Measurements from ENCODE around the gene HOXA2.

The HOXA2 gene

DNA sequence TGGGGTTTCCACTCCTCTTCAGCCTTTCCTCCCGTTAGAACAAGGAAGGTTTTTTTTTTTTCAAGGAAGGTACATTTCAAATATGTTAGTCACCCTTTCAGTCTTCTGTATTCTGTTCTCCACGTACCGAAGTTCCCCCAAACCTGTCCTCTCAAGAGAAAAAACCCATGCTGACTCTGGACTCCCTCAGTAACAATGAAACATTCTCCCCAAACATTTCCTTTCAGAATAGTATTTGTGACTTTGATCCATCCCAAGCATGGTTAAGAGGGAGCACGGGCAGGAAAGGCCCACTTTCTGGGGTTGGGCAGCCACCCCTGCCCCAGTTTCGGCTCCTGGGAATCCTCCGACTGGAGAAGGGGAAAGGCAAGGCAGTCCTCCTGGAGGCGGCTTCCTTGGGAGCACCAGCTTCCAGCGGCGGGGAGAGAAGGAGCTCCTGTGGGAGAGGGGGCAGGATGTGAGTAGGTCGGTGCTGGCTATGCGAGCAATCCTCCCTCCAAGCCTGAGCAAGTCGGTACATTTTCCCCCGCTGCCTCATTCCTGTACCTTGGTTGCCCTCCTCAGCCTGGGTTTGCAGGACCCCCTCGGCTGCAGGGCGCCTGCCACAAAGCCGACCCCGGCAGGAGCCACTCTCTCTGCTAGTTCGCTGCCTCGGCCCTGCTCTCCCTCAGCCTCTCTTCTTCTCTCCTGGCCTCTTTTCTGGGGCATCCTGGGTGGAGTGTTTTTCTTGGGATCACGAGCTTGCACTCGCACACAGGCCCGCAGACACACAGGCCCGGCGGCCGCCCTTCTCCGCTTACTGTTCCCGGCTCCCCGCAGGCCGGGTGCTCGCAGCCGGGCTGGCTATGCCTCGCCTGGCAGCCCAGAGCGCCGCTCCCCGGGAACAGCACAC is 4.6 kb downstream of the HOXA2 start:
- DNase-seq, result peak in 1 of 2 donors; percentile 23

DNA sequence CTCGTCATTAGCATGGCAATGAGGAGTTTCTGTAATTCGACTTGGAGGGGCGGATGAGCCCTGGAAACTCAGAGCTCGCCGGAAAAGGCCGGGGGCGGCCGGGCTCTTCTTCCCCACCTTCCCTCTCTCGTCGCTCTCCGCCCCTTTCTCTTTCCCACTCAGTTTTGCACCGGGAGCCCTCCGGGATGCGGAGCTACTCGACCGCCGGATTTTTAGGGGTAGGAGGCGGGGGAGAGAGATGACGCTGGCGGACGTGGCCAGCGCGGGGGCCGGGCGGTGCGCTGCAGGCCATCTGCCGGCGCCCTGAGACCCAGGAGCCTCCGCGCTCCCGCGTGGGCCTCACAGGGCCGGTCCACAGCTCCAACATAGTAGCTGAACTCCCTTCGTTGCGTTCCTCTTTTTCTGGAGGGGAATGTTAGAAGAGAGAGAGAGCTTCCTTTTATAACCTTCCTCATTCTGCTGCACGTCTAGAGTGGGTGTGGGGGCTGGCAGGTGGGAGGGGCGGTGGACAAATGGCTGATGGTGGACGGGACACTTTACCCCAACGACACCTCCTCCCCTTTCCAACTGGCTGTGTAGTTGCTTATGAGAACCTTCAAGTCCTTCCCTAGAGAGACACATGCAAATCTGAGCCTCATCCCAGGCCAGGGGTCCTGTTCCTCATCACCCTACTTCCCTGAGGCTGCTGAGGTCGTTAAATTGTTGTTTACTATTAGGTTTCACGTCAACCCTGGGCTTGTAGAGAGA is 5.5 kb downstream of the HOXA2 start:
- peak; percentile 89 to 93 for DNase-seq

DNA sequence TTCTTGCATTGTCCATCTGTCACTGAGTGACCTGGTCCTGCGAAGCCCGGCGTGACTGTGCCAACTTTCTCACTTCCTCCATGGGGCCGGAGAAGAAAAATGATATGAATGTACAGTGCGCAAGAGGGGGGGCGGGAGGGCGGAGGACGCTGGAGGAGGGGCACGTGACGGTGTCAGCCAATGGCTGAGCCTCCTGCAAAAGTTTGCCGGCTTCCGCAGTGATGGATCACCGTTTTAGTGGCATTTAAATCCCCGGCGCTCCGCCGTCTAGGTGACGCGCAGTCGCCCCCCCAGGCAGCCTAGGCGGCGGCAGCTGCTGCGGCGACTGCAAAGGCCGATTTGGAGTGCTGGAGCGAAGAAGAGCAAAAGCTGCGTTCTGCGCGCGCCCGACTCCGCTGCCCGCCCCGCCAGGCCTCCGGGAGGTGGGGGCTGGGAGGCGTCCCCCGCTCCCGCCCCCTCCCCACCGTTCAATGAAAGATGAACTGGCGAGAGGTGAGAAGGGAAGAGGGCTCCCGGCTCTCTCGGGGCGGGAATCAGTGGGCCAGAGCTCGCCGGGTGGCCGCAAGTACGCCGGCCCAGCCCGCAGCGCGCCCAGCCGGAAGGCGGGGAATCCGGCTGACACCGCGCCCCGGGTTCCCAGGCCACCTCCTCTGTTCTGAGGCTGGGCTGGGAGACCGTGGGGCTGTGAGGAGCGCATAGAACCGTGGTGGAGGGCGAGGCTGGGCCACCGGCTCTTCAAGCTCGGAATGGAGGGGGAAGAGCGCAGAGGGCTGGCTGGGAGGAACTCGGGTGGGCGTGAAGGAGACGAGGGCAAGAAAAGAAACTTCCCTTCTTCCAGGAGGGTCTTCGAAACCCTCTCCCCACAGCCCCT is 6.4 kb downstream of the HOXA2 start, which contains the start of gene HOXA1:
HOXA1 (minus strand) TSS at position 104 of the 871 bp plus-strand sequence; CDS start at position 16, 88 bp downstream.
- peak; percentile 88 to 93 for DNase-seq

DNA sequence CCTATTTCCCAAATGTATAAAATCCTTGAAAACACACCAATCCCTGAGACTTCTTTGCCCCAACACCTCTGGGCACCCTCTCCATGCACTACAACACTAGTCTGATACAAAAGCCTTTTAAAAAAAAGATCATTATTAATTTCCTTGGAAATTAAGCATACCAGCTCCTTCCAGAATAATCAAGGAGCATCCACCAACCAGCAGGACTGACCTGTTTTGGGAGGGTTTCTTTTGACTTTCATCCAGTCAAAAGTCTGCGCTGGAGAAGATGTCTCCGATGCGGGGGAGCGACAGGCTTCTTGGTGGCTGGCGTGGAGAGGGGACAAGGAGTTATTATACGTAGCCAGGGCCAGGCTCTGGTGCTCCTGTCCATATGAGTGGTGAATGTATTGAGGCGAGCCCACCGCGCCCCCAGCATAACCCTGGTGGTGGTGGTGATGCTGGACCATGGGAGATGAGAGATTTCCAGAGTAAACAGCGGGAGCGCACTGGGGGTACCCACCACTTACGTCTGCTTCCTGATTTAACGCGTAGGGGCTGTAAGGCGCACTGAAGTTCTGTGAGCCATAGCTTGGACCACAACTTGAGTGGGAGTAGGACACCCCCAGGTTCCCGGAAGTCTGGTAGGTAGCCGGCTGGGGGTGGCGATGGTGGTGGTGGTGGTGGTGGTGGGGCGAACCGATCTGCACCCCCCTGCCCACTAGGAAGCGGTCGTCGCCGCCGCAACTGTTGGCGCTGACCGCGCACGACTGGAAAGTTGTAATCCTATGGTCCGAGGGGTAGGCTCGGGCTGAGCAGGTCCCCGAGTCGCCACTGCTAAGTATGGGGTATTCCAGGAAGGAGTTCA is 7.2 kb downstream of the HOXA2 start:
- peak in 1 of 2 donors; percentile 17 for DNase-seq

DNA sequence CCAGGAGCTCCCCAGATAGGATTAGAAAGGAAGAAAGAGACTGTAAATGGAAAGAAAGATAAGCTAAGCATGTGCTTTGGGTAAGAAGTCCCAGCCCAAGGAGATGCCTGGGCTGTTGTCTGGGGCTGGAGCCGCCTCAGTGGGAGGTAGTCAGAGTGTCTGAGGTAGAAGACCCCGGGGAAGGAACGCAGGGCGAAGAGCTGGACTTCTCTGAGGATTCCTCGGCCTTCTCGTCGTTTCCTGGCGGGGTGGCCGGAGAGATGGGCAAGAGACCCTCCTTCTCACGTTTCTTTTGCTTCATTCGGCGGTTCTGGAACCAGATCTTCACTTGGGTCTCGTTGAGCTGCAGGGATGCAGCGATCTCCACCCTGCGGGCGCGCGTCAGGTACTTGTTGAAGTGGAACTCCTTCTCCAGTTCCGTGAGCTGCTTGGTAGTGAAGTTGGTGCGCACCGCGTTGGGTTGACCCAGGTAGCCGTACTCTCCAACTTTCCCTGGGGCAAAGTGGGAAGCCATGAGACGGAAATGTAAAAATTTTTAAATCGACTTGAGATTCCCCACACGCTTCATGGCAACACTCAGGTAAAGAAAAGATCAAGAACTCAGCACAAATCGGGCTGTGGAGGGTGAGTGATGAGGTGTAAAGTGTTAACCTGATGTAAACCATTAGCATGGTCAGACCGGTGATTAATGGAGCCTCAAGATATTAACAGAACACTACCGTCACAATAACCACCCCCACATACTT is 8.0 kb downstream of the HOXA2 start:
- DNase-seq, result no peak

DNA sequence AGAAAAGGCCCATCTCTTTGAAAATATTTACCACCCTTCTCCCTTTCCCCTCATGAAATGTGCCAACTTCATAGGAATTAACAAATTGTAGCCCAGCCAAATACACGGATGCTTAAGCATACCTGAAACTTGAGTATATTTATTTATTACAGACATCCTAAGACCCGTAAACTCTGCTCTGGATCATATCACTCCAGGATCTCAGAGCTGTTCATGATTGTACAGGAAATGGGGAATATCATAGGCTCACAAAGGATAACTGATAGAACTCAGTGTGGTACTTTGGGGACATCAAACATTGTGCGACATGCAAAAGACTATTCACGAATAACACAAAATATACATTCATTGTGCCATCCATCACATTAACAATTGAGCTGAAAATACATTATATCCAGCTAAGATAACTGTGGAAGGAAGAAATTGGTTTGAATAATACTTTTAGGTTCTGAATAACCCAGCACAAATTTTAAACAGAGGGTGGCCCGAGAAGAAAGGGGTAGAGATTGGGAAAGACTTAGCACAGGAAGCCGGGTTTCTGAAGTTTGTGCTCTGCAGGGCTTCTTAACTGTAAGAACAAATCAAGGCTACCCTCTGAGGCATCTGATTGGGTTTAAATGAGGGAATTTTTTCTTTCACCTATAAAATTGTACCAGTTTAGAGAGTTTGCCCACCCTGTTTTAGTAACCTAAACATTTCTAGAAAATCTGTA is 9.1 kb downstream of the HOXA2 start:
- DNase-seq, result no peak

DNA sequence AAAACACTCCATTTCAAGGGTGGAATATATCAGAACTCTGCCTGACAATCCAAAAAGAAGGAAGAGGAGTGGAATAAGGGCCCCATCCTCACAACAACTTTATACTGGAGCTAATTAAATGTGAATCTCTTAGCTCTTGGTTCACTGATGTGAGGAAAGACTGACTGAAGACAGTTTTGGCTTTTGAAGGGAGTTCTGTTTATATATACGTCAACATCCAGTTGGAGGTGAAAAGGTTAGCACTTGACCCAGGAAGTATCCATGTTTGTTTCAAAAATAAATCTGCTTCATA is 9.7 kb downstream of the HOXA2 start:
- no peak for DNase-seq

DNA sequence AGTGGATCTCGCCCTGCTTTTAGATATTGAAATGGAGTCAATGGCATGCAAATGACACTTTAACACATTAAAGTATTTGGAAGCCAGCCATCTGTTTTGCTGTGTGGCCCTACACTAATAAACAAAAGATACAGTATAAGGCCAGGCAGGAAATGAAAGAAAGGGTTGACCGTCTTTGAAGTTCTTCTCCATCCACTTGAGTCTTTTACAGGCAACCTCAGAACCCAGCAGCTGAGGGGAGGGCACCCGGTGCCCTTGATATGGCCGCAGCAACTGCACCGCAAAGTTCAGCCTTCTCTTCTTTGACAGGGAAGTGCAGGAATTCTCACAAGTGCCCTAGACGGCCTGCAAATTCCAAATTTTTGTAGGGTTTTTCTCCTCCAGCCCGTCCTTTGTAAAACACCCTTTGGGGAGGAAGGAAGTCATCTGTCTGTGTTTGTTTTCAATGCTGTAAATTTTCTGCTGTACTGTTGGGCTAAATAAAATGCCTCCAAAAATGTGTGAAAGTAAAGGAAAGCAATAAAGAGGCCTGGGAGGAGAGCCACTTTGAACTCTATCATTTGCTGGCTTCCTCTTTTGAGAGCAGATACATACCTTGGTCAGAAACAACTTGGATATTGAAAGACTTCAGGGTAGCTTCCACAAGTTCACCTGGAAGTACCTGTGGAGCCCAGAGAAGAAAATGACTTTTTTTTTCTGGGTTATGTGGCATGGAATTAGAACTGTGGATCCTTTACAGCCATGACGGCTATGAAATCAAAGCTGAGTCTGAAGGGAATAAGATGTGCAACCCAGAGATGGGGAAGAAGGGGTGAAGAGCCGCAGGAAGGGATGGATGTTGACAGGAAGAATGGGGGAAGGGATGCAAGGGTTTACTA is 10.3 kb downstream of the HOXA2 start:
- no peak for DNase-seq

DNA sequence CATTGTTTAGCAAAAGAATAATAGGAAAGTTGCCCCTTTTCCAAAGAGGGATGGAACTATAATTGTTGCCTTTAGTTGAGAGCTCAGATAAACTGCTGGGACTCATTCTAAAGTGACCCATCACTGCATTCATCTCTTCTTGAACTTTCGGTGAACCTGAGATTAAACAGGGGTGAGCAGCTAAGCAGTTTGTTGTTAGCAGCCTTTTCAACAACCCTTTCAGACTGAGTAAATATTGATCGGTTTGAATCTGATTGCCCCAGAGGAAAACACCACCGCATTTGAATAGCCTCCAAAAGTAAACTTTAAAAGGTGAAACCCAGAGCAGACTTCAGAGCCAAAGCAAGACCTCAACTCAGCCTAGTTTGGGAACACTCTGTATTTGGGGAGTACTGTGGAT is 11.4 kb downstream of the HOXA2 start:
- DNase-seq, result no peak

DNA sequence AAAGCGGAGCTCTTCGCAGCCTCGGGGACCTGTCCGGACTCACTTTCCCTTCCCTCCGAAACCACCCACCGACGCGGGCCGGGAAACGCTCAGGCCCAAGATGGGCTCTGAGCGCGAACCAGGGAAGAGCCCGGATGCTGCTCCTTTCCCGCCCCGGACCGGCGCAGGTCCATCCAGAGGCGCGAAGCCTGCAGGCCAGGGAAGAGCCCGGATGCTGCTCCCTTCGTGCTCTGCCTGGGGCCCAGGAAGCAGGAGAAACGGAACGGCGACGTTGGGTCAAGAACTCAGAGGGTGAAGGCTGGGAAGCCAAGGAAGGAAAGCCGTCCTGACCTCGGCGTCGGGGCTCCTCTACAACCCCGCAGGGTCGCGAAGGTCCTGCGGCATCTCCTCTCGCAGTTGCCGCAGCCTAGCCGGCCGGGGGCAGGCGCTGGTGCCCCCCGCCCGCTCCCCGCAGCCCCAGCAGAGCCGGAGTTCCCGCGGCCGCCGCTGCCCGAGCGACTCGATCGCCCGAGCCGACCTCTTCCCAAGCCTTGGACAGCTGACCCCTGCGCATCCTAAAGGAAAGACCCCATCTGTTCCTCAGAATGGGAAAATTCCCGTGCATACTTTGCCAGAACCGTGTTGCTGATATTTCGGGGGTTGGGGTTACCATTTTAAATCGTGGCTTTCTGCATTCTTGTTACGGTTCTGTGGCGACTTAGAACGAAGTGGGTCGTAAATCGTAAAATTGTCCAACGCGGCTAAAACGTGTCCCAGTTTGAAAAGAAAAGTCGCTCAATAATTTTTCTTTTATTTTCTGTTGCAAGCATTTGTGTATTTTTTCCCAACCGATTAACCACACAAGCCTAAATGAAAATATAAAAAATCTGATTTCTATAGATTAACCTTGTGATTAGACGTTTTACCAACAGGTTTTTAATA is 14.2 kb downstream of the HOXA2 start:
- DNase-seq, result no peak

DNA sequence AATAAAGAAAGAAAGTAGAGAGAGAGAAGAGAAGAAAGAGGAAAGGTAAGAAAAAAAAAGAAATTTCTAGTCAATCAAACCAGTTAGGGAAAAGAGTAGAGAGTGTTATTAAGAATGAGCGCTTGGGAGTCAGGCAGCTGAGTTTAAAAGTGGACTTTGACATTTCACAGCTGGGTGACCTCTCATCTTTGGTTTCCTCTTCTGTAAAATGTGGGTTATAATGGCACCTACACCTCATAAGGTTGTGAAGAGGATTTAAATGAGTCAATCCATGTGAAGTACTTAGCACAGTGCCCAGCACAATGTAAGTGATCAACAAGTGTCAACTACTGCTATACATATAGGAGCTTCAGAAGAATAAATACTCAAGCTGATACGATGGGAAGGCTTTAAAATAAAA is 18.8 kb downstream of the HOXA2 start:
- no peak for DNase-seq

DNA sequence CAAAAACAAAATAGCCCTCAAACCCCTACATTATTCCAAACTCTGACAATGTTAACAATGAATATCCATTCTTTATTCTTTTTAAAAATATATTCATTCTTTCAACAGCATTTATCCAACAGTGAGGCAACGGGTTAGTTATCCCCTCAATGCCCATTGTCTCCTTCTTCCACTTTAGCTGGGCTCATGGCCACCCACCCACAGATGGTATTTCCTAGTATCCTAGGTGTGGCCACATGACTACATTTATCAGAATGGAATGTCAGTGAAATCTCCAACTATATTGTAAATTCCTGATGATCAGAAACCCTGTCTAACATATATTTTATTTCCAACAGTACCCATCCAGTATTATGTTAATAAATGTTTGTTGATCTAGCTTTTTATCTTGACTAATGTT is 20.3 kb downstream of the HOXA2 start:
- DNase-seq, result no peak

DNA sequence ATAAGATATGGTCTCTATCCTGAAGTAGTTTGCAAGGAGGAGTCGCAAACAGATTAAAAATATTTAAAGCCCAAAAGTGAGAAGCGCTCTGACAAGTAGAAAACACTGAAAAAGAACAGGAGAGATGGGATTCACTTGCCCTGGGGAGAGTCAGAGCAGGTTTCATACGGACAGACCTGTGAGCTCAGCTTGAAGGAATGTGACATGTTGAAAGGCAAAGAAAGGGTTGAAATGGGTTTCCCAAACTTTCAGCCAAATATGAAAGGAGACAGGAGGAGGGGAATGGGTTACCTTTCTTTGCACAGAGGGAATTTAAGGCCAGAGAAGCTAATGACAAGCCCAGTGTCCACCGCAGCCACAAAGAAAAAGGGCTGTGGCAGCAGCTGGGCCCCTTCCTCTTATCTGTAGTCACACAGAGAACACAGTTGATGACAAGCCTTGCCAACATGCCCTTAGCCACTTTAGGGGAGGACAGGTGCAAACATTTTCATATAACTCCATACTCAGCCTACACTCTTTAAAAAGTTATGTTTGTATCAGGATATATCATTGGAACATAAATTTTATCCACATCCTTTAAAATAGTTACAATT is 21.5 kb downstream of the HOXA2 start:
- DNase-seq, result no peak

DNA sequence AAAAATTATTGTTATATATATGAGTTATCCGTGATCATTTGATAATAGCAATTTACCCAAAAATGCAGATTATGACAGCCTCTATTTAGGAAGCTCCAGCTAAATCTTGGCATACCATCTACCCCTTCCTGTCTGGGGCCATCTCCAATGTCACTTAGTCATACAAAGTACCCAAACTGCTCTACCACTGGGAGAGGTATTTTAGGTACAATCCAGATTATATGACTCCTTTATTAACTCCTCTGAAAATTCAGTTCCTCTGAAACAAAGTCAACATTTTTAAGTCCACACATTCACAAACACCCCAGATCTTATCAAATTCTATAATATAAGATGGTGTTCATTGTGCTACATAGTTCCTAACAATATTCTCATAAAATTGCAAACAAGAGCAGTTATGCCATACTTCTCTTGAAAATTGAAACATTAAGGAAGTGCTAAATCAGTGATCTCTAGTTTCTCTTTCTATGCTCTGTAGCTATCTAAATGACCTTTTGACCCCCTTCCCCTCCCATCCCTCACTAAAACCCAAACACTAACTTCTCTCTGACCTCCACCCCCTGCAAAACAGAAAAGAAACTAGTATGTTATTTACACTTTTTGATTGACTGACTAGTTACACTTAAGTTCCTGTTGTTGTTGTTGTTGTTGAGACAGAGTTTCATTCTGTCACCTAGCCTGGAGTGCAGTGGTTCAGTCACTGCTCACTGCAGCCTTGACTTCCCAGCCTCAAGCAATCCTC is 23.1 kb downstream of the HOXA2 start:
- peak; percentile 27 to 55 for DNase-seq

DNA sequence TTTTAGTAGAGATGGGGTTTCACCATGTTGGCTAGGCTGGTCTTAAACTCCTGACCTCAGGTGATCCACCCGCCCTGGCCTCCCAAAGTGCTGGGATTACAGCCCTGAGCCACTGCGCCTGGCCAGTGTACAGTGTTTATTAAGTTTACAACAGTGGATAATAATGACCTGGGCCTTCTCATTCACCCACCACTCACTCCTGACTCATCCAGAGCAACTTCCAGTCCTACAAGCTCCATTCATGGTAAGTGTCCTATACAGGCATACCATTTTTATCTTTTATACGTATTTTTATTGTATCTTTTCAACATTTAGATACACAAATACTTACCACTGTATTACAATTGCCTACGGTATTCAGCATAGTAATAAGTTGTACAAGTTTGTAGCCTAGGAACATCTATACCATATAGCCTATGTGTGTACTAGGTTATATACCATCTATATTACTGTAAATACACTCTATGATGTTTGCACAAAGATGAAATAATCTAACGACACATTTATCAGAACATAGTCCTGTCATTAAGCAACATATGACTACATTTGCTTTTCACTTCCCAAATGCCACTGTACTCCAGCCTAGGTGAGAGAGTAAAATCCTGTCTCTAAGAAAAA is 23.8 kb downstream of the HOXA2 start:
- no peak for DNase-seq

DNA sequence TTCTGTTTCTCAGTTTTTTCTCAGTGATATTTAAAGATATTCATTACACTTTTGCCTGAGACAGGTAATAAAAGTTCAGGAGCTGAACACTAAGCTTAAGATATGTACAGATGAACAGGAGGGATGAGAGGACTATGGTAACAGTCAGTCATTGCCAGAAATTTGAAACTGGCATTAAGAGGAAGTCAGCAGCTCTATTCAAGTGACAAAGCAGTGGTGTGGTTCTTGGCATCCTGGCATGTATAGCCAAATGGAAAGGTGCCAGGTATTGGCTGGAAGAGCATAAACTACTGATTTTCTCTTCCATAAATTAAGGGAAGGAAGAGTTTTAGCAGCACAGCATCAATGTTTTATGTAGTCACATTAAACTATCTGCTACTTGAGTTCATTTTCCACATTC is 29.4 kb downstream of the HOXA2 start:
- no peak for DNase-seq

All from inflammatory macrophage (primary cell).